Measurements from ENCODE around the gene DPPA5.
"Not testable (repeated sequence)": the region's sequence is repeated elsewhere in the genome, so short reads cannot be mapped to it uniquely, and the experiment has no call there.

DPPA5 gene

DNA sequence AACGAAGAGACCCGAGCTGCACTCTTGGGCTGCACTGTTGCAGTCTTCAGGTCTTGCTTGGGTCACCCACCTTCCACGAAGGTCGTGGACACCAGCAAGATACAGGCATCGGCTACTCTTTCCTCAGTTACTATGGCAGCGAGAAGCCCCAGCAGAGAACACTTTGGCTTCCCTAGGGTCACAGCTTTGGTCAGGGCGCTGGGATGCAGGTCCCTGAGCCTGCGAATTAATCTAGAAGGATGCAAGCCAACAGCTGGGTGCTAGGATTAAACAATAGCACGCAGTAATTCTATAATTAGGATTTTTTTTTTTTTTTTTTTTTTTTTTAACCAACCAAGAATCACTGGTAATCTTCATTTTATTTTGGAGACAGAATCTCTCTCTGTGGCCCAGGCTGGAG, 10.5 kb upstream of the DPPA5 start:
- no peak for DNase-seq (ENCODE audit: extremely low read depth in 1 of 2, low read depth in 1 of 2)

DNA sequence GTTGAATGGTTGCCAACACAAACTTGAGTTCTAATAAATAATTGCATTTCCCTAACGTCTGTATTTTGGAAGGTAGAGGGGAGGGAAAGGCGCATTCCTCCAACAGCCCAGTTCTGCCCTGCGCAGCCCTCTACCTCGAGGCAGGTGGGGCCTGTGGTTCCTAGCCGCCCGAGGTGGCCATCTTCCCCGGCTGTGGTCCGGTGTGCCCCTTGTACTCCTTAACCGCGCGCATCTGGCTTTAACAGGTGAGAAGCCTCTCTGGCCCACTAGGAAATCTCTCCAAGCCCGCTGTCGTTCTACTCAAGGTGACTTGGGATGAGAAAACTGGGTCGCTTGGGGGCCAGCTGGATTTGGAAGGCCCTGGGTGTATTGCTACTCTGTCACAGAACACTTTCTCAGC, 10.0 kb upstream of the DPPA5 start:
- no peak for DNase-seq (ENCODE audit: extremely low read depth in 1 of 2, low read depth in 1 of 2)

DNA sequence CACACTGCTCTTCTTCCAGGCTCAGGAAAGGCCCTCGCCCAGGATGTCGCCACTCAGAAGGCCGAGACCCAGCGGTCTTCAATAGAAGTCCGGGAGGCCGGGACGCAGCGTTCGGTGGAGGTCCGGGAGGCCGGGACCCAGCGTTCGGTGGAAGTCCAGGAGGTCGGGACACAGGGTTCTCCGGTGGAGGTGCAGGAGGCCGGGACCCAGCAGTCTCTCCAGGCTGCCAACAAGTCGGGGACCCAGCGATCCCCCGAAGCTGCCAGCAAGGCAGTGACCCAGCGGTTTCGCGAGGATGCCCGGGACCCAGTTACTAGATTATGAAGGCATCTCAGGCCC, 9.4 kb upstream of the DPPA5 start:
- no peak for DNase-seq (ENCODE audit: extremely low read depth in 1 of 2, low read depth in 1 of 2)

DNA sequence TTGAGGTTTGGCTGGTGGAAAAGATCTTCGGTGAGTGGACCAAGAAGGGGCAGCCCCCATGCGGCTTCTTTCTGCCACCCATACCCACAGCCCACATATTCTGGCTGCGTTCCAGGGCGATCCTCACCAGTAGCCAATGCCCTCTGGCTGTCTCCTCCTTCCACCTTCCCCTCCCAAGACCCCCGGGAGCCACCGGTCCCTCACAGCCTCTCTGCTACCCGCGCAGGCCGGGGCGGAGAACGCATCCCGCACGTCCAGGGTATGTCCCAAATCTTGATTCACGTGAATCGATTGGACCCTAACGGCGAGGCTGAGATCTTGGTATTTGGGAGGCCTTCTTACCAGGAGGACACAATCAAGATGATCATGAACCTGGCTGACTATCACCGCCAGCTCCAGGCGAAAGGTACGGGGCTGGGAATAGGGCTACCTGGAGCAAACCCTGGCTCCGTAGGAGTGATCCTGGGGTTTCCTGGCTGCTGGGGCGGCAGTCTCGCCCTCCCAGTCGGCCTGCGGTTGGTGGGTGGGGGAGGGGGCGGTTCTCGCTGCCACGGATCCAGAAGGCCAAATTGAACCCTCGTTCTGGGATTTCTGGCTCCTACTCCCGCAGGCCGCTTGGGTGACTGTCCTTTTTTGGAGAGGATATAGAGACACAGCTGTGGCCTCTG, 8.9 kb upstream of the DPPA5 start:
- DNase-seq (ENCODE audit: extremely low read depth in 1 of 2, low read depth in 1 of 2) = no peak

DNA sequence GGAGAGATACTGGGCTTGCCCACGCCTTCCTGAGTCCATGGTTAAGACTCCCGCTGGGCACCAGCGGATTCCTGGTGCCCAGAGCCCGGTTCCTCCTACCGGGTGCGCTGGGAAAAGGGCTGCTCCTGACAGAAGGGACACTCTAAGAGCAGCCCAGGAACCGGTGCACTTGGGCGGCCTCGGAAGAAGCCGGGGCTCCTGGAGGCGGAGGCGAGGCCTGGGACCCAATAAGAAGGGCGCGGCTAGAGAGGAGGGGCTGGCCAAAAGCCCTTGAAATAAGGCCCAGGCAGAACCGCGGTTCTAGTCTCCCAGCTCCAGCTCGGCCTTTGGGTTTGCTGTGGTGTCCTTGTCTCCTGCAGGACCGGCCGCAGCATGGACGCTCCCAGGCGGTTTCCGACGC, 8.3 kb upstream of the DPPA5 start, which contains the start of gene KHDC3L:
KHDC3L (plus strand) TSS at position 301 of the 400 bp plus-strand sequence; CDS start at position 373, 72 bp downstream.
- no peak for DNase-seq (ENCODE audit: extremely low read depth in 1 of 2, low read depth in 1 of 2)

DNA sequence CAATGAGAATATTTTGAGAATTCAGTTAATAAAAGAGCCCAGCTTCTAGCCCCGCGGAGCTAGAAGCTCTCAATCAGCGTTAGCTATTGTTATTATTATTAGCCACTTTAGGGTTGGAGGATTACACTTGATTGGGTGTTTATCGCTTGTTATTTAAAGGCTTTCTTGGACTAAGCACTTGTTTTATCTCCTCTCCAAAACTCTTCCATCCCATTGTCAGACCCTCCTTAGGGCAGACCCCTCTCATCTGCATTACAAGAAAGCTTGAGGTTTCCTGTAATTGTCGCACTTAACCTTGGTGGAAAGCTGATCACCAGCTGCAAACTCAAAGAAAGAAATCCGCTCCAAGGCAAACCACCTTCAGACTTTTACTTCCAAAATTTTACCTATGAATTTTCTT, 4.8 kb downstream of the DPPA5 start:
- DNase-seq (ENCODE audit: extremely low read depth in 1 of 2, low read depth in 1 of 2) = no peak

DNA sequence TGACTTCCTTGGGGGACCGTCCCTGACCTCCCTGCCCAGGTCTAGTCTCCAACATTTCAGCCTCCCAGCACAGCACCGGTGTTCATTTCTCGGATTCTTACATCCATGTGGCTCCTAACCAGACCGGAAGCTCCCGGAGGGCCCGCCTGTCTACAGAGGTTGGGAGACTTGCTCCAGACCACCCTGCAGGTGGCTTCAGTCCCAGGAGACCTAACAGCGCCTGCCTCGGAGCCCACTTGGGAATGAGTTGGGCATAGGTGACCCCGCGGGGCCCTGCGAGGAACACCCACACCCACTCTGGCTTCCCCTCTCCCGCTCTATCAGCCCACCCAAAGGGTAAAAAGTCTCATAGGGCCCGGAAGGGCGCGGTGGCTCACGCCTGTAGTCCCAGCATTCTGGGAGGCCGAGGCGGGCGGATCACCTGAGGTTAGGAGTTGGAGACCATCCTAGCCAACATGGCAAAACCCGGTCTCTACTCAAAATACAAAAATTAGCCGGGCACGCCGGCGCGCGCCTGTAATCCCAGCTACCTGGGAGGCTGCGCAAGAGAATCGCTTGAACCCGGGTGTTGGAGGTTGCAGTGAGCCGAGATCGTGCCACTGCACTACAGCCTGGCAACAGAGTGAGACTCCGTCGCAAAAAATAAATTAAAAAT, 5.4 kb downstream of the DPPA5 start:
- DNase-seq (ENCODE audit: extremely low read depth in 1 of 2, low read depth in 1 of 2) = no peak

DNA sequence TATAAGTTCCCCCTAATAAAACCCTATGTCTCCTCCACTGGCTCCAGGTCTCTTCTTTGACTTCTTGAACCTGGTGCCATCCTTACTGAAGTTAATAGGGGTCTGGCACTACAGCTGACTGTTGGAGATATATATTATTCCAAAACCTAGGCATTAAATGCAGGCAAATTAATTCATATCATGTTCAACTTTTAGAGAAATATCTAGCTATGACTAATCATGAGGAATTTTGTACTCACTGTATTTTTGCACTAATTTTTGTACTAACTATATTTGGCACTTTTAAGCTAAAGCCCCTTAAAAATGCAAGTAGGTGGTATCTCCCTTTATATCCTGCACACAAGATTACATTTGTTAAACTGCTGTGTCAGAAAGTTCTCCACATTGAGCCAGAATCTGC, 10.9 kb downstream of the DPPA5 start:
- no peak for DNase-seq (ENCODE audit: extremely low read depth in 1 of 2, low read depth in 1 of 2)

DNA sequence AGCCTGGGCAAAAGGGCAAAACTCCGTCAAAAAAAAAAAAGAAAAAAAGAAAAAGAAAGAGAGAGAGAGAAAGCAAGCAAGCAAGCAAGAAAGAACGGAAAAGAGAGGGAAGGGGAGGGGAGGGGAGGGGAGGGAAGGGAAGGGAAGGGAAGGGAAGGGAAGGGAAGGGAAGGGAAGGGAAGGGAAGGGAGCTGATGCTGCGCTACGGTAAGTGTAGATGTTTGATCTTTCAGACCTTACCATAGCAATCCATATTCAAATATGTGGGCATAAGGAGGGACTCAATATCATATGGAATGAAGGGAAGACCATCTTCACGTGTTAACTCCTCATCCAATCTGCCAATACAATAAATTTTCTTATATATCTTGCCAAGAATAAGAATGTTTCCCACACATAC, 11.9 kb downstream of the DPPA5 start:
- no peak for DNase-seq (ENCODE audit: extremely low read depth in 1 of 2, low read depth in 1 of 2)

DNA sequence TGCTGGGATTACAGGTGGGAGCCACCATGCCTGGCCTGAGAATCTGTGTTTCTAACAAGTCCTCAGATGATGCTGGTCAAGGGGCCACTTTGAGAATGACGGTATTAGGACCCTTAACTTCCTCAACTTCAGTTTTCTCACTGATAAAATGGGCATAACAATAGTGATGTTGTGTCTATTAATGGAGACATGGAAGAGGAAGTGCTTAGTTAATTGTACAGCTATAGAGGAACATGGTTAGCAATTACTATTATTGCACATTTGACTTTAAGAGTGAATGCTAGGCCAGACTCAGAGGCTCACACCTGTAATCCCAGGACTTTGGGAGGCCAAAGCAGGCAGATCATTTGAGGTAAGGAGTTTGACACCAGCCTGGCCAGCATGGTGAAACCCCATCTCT, 12.7 kb downstream of the DPPA5 start:
- no peak for DNase-seq (ENCODE audit: extremely low read depth in 1 of 2, low read depth in 1 of 2)

DNA sequence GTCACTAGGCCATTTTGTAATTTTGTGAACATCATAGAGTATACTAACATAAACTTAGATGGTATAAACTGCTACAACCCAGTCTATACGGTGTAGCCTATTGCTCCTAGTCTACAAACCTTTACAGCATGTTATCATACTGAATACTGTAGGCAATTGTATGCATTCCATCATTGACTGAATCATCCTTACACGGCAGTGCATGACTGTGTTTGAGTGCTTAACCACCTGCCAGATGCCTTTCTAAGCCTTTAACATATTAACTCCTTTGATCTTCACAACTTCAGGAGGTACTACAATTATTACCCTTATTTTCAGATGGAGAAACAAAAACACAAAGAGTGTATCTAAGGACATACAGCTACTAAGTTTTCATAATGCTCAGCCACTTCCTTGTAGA, 14.0 kb downstream of the DPPA5 start:
- no peak for DNase-seq (ENCODE audit: extremely low read depth in 1 of 2, low read depth in 1 of 2)

DNA sequence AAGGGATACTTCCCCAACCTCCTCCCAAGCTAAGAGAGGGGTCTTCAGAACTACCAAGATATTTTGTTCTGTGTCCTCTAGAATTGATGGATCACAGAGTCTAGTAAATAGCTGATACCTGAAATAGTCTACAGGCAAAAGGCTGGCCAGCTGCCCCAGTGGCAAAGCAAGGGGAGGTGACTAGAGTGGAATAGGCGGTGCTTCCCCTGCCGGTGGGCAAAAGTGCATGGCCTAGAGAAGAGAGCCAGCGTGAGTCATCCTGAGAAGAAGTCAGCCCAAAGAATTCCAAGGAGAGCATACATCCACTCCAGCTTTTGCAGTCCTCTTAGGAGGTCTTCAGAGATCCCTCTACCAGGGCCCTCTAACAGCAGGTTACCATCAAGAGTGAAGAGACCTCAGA, 14.7 kb downstream of the DPPA5 start:
- DNase-seq (ENCODE audit: extremely low read depth in 1 of 2, low read depth in 1 of 2) = no peak

DNA sequence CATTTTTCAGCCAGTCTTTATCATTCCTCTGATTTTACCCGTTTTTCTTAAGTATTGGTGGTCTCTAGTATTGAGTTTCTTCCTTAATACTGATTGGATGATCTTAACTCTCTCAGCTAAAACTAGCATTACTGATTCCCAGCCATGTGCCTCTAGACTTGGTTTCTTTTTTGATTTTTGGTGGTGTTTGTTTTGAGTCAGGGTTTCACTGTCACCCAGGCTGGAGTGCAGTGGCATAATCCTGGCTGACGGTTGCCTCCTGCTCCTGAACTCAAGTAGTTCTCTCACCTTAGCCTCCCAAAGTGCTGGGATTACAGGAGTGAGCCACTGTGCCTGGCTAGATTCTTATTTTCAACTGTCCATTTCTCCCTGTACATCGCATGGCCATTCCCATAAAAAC, 24.9 kb downstream of the DPPA5 start:
- no peak for DNase-seq (ENCODE audit: extremely low read depth in 1 of 2, low read depth in 1 of 2)

DNA sequence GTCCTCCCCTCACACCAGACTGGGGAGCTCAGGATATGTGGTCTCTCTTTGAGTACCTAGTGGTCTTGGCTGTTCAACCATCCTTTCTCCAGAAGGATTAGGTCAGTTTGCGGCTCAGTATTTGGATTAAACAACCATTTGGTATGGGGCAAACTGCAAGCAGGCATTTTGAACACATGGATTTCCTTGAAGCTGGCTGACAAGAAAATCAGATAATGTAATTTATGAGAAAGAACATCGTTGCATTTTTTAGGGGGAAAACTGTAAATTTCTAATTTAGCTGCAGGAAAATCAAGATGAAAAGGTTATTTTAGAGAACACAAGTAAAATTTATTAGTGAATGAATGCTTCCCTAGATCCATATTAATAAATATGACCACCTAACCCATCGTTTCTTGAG, 25.3 kb downstream of the DPPA5 start:
- DNase-seq (ENCODE audit: extremely low read depth in 1 of 2, low read depth in 1 of 2) = no peak

DNA sequence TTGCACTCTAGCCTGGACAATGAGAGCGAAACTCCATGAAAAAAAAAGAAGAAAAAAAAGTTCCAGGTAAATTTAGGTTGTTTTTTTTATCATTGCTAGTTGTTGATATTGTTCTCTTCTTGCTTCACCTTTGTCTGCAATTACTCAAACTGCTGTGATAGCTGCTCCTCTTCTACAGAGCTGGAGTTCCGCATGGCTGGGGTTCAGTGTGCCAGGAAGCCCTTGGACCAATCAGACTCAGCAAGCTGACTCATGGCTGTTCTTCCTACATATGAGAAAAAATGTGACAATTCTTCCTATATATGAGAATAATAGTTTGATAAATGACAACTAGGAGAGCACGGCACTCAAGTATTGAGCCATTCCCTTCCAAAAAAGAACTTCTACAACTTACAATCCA, 28.4 kb downstream of the DPPA5 start:
- DNase-seq (ENCODE audit: extremely low read depth in 1 of 2, low read depth in 1 of 2) = no peak

DNA sequence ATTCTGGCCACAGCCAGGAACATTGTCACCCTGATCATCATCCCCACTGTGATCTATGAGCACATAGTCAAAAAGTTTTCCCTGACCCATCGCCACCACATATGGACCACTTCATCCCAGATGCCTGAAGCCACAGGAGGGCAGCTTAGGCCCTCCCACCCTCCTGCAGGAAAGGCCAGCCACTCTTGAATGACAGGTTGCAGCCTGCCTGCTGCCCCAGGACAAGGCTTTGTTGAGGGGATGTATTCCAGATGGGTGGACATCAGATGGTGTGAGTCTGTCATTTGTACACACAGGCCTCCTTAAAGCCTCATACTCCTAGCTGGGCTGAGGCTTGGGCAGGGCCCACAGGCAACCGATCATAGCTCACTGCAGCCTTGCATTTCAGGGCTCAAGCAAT, 30.8 kb downstream of the DPPA5 start:
- DNase-seq (ENCODE audit: extremely low read depth in 1 of 2, low read depth in 1 of 2) = no peak

DNA sequence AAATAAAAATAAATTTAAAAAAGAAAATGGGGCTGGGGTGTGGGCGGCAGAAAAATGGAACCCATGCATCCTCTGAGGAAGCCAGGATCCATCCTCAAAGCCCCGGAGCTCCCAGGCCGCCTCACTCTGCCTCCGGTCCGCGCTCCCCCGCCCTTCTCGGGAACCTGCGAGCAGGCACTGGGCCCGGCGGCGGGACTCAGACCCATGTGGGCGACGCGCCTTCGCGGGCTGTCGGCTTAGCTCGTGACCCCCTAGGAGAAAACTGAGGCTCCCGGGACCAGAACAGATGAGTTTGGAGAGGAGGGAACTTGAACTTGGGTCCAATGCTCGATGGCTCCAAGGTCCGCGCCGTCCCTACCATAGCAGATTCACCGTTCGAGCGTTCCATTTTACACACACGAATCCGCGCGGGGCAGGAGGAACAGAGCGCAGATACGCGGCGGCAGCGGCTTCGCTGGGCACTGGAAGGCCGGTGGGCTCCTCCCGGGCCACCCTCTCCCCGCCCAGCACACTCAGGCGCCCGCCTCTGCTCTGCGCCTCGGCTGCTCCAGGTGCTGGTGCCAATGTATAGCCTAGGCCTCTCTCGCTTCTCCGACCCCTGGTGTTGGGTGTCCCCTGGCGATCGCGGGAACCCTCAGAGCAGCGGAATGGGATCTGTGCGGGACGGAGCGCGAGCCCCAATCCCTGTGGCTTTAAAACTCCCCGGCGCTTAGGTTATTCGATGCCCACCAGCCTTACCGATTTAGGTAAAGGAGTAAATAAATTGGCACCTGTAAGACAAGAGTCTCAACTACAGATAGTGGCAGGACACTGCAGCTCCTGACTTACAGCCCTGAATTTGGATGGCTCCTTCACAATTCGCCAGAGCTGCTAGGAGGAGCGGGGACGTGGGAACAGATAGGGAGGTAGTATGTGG, 39.2 kb downstream of the DPPA5 start:
- DNase-seq (ENCODE audit: extremely low read depth in 1 of 2, low read depth in 1 of 2) = no peak

DNA sequence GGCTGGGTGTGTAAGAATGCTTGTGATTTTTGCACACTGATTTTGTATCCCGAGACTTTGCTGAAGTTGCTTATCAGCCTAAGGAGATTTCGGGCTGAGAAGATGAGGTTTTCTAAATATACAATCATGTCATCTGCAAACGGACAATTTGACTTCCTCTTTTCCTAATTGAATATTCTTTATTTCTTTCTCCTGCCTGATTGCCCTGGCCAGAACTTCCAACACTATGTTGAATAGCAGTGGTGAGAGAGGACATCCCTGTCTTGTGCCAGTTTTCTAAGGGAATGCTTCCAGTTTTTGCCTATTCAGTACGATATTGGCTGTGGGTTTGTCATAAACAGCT, 43.6 kb downstream of the DPPA5 start:
- DNase-seq (ENCODE audit: extremely low read depth in 1 of 2, low read depth in 1 of 2) = not testable (repeated sequence)

DNA sequence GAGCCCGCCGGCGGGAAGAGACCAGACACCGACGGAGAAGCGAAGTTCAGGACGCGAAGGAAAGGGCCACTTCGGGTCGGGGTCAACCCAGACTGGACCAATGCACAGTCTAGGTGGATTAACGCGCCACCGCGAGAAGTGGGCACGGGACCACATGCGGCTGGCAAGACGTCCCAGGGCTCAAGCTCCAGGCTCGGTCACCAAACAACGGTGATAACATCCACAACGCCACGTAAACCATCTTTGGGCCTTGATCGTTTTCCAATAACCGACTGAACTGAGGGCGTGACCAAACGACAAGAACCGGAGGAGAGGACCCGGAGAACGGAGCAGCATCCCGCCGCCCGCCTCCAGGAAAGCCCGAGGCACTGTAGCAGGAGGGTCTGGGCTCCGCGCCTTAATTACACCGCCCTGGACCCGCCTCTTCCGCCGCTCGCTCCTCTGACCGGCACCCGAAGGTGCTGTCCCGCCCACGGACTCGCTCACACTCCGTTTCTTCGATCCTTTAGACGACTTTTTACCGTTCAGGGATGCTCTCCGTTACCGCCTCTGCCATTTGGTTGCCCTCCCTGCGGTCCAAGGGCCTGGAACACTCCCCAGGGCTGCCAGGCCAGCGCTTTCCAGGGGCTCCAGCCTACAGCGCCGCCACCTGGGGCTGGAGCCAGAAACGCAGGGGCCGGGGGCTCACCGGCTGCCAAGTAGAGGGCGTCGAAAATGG, 44.1 kb downstream of the DPPA5 start:
- peak in 1 of 2 donors; percentile 27 for DNase-seq (ENCODE audit: extremely low read depth in 1 of 2, low read depth in 1 of 2)

DNA sequence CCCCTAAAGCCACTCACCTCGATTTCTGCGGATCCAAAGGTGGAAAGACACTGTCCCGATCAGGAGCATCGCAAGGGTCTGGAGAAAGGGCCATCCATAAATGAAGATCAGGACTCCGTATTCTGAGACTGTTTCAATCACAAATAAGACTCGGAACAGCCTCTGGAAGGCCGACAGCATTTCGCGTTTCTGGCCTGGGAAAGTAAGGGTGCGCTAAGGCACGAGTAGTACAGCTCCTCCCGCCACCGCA, 44.6 kb downstream of the DPPA5 start:
- no peak for DNase-seq (ENCODE audit: extremely low read depth in 1 of 2, low read depth in 1 of 2)

DNA sequence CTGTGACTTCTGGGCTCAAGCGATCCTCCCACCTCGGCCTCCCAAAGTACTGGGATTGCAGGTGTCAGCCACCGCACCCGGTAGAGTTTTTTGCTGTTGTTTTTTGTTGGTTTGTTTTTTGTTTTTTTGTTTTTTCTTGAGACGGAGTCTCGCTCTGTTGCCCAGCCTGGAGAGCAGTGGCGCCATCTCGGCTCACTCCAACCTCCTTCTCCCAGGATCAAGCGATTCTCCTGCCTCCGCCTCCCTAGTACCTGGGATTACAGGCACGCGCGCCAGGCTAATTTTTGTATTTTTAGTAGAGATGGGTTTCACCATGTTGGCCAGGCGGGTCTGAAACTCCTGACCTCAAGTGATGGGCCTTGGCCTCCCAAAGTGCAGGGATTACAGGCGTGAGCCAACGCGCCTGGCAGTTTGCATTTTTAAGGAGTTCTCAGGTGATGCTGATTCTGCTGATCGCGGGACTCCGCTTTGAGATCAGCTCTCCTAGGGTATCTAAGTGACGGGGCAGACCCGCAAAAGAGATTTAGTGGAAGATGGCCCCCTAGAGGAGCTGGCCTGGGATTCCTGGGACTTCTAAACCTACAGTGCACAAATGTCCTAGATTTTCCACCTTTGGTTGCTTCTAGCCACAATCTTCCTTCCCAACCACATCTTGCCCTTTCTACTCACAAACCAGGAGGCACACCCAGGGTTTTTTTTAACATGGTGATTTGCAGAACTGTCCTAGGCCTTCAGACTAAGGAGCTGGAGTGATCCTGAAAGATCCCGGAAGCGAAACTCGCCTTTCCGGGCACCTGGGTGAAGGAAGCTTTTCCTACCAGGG, 45.2 kb downstream of the DPPA5 start:
- DNase-seq (ENCODE audit: extremely low read depth in 1 of 2, low read depth in 1 of 2) = no peak
